ENCODE data around the gene UGT1A6.

The UGT1A6 gene

GRCh38 chr2:233801357-233802131 lies 108.9 kb downstream of the UGT1A6 start:
- peak; percentile 3 for DNase-seq (ENCODE audit: low spot score)

- DNase-seq (ENCODE audit: low spot score), result no peak
Measured at GRCh38 chr2:233802132-233802815, 109.6 kb downstream of the UGT1A6 start.

GRCh38 chr2:233803292-233803911 lies 110.7 kb downstream of the UGT1A6 start:
- DNase-seq (ENCODE audit: low spot score), result no peak

- no peak for DNase-seq (ENCODE audit: low spot score)
Measured at GRCh38 chr2:233803994-233804393, 111.3 kb downstream of the UGT1A6 start.

- no peak for DNase-seq (ENCODE audit: low spot score)
Measured at GRCh38 chr2:233807215-233807865, 114.7 kb downstream of the UGT1A6 start.

- DNase-seq (ENCODE audit: low spot score), result no peak
Measured at GRCh38 chr2:233807966-233808935, 115.6 kb downstream of the UGT1A6 start.

GRCh38 chr2:233810385-233810784 lies 117.7 kb downstream of the UGT1A6 start:
- DNase-seq (ENCODE audit: low spot score), result no peak

GRCh38 chr2:233811087-233811486 lies 118.4 kb downstream of the UGT1A6 start:
- DNase-seq (ENCODE audit: low spot score), result no peak

- DNase-seq (ENCODE audit: low spot score), result no peak
Measured at GRCh38 chr2:233811732-233812131, 119.0 kb downstream of the UGT1A6 start.

- no peak for DNase-seq (ENCODE audit: low spot score)
Measured at GRCh38 chr2:233813236-233814055, 120.8 kb downstream of the UGT1A6 start.

- no peak for DNase-seq (ENCODE audit: low spot score)
Measured at GRCh38 chr2:233814056-233814835, 121.6 kb downstream of the UGT1A6 start.

GRCh38 chr2:233815861-233816260 lies 123.2 kb downstream of the UGT1A6 start:
- no peak for DNase-seq (ENCODE audit: low spot score)

- DNase-seq (ENCODE audit: low spot score), result no peak
Measured at GRCh38 chr2:233816334-233816733, 123.6 kb downstream of the UGT1A6 start.

GRCh38 chr2:233816771-233817170 lies 124.1 kb downstream of the UGT1A6 start:
- DNase-seq (ENCODE audit: low spot score), result no peak

- DNase-seq (ENCODE audit: low spot score), result no peak
Measured at GRCh38 chr2:233817361-233817911, 124.7 kb downstream of the UGT1A6 start.

GRCh38 chr2:233817995-233818638 lies 125.4 kb downstream of the UGT1A6 start:
- no peak for DNase-seq (ENCODE audit: low spot score)

- no peak for DNase-seq (ENCODE audit: low spot score)
Measured at GRCh38 chr2:233818639-233819621, 126.2 kb downstream of the UGT1A6 start.
